ENCODE measurements around the gene RAB3IL1.

RAB3IL1 gene

DNA sequence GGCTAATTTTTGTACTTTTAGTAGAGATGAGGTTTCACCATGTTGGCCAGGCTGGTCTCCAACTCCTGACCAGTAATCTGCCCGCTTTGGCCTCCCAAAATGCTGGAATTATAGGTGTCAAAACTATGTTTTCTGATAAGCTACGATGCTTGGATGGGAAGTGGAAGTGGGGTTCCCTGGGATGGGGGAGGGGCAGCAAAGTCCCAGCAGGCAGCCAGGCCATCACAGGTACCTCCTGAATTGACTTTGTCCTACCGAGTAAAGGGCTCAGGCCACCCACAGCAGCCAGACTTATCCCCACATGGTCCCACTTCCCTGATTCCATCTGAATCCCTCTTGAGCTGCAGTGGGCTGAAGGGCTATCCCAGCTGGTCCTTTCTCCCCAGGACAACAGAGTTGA, 43.2 kb upstream of the RAB3IL1 start:
- H3K27ac ChIP-seq (ENCODE audit: insufficient read depth, low read depth, low read length, poor library complexity, severe bottlenecking): no peak overlapping the region
- 81 to 86% methylated on average over 3 of the region's 3 CpGs for WGBS, 2 experiments
- peaks cover 4% of the 10 kb centered on the region for H3K4me1 ChIP-seq (ENCODE audit: control insufficient read depth, insufficient read depth, low read length)
- H3K27me3 ChIP-seq (ENCODE audit: control insufficient read depth, insufficient read depth, low read length, poor library complexity, severe bottlenecking): peaks cover 18% of the 10 kb centered on the region
- peaks cover 5% of the 10 kb centered on the region for H3K36me3 ChIP-seq (ENCODE audit: control insufficient read depth, insufficient read depth, low read length)
- H3K4me3 ChIP-seq (ENCODE audit: insufficient read depth, low read depth, low read length): no peak overlapping the region
- H3K9me3 ChIP-seq (ENCODE audit: control insufficient read depth, low read length): no peaks in the 10 kb centered on the region

DNA sequence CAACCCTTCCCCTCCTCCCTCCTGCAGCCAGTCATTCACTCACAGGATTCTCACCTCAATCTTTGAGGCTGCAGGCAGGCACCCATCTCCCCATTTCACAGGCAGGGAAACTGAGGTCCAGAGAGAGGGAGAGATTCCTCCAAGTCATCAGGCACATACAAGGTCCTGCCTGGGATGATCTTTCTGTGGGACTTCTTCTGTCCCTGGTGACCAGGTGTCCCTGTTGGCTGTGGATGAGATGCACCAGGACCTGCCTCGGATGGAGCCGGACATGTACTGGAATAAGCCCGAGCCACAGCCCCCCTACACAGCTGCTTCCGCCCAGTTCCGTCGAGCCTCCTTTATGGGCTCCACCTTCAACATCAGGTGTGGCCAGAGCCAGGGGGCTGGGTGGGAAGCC, 42.3 kb upstream of the RAB3IL1 start:
- Histone ChIP-seq H3K36me3 (ENCODE audit: control insufficient read depth, insufficient read depth, low read length) (no peaks in the 10 kb centered on the region), H3K27ac (ENCODE audit: insufficient read depth, low read depth, low read length, poor library complexity, severe bottlenecking) (no peak overlapping the region), H3K9me3 (ENCODE audit: control insufficient read depth, low read length) (no peaks in the 10 kb centered on the region), H3K4me3 (ENCODE audit: insufficient read depth, low read depth, low read length) (no peak overlapping the region), H3K4me1 (ENCODE audit: control insufficient read depth, insufficient read depth, low read length) (peaks cover 5% of the 10 kb centered on the region), H3K27me3 (ENCODE audit: control insufficient read depth, insufficient read depth, low read length, poor library complexity, severe bottlenecking) (peaks cover 26% of the 10 kb centered on the region)
- whole genome bisulfite sequencing, 2 experiments: 94 to 96% methylated on average over 6 of the region's 6 CpGs

DNA sequence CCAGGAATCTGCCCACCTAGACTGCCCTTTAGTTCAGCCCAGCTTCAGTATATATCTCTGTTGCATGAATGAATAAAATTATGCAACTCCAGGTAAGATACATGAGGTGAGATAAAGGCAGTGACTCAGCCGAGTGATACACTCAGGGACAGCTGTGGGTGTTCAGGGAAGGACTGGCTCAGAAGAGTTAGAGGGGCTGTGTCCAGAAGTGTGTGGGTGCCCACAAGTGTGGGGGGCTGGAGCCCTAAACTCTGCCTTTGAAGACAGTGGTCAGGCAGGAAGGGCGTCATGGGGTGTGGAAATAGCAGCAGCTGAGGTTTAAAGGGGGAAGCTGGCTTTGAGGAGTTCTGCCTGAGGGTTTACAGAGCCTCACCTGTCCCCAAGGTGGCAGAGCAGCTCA, 41.7 kb upstream of the RAB3IL1 start:
- WGBS, 2 experiments: 57 to 67% methylated on average over 2 of the region's 2 CpGs
- Histone ChIP-seq H3K27me3 (ENCODE audit: control insufficient read depth, insufficient read depth, low read length, poor library complexity, severe bottlenecking) (peaks cover 32% of the 10 kb centered on the region), H3K27ac (ENCODE audit: insufficient read depth, low read depth, low read length, poor library complexity, severe bottlenecking) (no peak overlapping the region), H3K4me3 (ENCODE audit: insufficient read depth, low read depth, low read length) (no peak overlapping the region), H3K36me3 (ENCODE audit: control insufficient read depth, insufficient read depth, low read length) (no peaks in the 10 kb centered on the region), H3K9me3 (ENCODE audit: control insufficient read depth, low read length) (no peaks in the 10 kb centered on the region), H3K4me1 (ENCODE audit: control insufficient read depth, insufficient read depth, low read length) (peaks cover 5% of the 10 kb centered on the region)

DNA sequence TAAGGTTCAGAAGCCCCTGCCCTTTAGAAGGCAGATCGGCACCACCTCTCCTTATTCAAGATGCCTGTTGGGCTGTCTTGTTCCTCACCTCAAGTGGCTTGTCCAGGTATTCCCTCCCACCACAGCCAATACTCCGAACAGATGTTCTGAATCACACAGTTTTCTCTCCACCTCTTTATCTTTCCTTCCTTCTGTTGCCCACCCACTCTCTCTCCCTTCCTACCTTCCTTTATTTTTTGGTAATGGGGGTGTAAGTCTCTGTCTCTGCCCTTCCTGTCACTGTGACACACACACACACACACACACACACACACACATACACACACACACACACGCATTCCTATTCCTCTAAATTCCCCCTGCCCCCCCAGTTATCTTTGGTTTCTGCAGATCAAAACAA, 41.2 kb upstream of the RAB3IL1 start:
- Histone ChIP-seq H3K27me3 (ENCODE audit: control insufficient read depth, insufficient read depth, low read length, poor library complexity, severe bottlenecking) (peaks cover 36% of the 10 kb centered on the region), H3K4me1 (ENCODE audit: control insufficient read depth, insufficient read depth, low read length) (peaks cover 5% of the 10 kb centered on the region), H3K9me3 (ENCODE audit: control insufficient read depth, low read length) (no peaks in the 10 kb centered on the region), H3K36me3 (ENCODE audit: control insufficient read depth, insufficient read depth, low read length) (no peaks in the 10 kb centered on the region), H3K4me3 (ENCODE audit: insufficient read depth, low read depth, low read length) (no peak overlapping the region), H3K27ac (ENCODE audit: insufficient read depth, low read depth, low read length, poor library complexity, severe bottlenecking) (no peak overlapping the region)
- WGBS, 2 experiments: 71 to 79% methylated on average over 3 of the region's 3 CpGs

DNA sequence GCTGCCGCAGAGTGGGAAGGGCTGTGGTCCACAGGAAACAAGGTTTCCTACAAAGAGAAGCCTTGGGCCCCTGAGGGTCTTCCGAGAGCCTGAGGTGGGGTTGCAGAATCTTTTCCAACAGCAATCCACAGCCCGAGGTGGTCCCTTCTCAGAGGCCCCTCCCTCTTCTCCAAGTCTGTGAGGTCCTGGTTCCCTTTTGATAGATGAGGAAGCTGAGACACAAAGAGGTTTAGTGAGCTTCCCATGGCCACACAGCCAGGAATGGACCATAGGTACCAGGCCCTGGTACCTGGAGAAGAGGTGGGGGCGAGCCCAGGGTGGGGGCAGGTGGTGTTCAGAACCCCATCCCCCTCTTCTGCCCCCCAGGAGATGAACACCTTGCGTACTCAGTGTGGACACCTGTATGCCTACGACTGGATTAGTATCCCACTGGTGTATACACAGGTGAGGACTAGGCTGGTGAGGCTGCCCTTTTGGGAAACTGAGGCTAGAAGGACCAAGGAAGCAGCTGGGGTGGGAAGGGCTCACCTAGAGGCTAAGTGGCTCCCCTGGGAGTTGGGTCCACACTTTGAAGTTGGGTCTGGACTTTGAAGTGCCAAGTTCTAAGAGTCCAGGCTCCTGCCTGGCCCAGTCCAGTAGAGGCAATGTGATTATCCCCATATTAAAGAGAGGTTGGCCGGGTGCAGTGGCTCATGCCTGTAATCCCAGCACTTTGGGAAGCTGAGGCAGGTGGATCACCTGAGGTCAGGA, 39.8 kb upstream of the RAB3IL1 start:
- Histone ChIP-seq H3K36me3 (ENCODE audit: control insufficient read depth, insufficient read depth, low read length) (no peaks in the 10 kb centered on the region), H3K27ac (ENCODE audit: insufficient read depth, low read depth, low read length, poor library complexity, severe bottlenecking) (no peak overlapping the region), H3K9me3 (ENCODE audit: control insufficient read depth, low read length) (no peaks in the 10 kb centered on the region), H3K4me1 (ENCODE audit: control insufficient read depth, insufficient read depth, low read length) (peaks cover 5% of the 10 kb centered on the region), H3K27me3 (ENCODE audit: control insufficient read depth, insufficient read depth, low read length, poor library complexity, severe bottlenecking) (peaks cover 36% of the 10 kb centered on the region), H3K4me3 (ENCODE audit: insufficient read depth, low read depth, low read length) (no peak overlapping the region)
- 91 to 92% methylated on average over 7 of the region's 7 CpGs for WGBS, 2 experiments

DNA sequence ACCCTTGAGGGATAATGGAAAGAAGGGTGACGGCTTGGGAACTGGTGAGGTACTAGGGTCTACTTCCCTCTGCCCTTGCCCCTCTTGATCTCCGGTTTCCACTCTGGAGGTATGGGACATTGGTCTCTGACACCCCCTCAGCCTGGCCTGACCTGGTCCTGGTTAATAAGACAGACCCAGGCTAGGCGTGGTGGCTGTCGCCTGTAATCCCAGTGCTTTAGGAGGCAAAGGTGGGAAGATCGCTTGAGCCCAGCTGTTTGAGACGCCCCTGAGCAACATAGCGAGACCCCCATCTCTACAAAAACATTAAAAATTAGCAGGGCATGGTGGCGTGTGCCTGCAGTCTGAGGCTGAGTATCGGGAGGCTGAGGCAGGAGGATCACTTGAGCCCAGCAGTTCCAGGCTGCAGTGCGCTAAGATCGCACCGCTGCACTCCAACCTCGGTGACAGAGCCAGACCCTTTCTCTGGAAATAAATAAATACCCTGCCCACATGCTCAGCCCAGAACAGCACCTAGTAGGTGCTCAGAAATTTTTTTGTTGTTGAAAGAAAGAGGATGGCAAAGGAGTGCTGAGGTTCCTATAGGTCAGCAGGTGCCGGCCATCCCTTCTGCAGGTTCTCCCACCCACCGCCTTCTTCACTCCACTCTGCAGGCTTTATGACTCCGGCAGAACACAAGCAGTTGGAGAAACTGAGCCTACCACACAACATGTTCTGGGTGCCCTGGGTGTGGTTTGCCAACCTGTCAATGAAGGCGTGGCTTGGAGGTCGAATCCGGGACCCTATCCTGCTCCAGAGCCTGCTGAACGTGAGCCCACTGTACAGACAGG, 39.0 kb upstream of the RAB3IL1 start:
- Histone ChIP-seq H3K27ac (ENCODE audit: insufficient read depth, low read depth, low read length, poor library complexity, severe bottlenecking) (no peak overlapping the region), H3K4me3 (ENCODE audit: insufficient read depth, low read depth, low read length) (no peak overlapping the region), H3K36me3 (ENCODE audit: control insufficient read depth, insufficient read depth, low read length) (no peaks in the 10 kb centered on the region), H3K9me3 (ENCODE audit: control insufficient read depth, low read length) (no peaks in the 10 kb centered on the region), H3K27me3 (ENCODE audit: control insufficient read depth, insufficient read depth, low read length, poor library complexity, severe bottlenecking) (peaks cover 36% of the 10 kb centered on the region), H3K4me1 (ENCODE audit: control insufficient read depth, insufficient read depth, low read length) (peaks cover 5% of the 10 kb centered on the region)
- WGBS, 2 experiments: 87 to 88% methylated on average over 20 of the region's 20 CpGs

DNA sequence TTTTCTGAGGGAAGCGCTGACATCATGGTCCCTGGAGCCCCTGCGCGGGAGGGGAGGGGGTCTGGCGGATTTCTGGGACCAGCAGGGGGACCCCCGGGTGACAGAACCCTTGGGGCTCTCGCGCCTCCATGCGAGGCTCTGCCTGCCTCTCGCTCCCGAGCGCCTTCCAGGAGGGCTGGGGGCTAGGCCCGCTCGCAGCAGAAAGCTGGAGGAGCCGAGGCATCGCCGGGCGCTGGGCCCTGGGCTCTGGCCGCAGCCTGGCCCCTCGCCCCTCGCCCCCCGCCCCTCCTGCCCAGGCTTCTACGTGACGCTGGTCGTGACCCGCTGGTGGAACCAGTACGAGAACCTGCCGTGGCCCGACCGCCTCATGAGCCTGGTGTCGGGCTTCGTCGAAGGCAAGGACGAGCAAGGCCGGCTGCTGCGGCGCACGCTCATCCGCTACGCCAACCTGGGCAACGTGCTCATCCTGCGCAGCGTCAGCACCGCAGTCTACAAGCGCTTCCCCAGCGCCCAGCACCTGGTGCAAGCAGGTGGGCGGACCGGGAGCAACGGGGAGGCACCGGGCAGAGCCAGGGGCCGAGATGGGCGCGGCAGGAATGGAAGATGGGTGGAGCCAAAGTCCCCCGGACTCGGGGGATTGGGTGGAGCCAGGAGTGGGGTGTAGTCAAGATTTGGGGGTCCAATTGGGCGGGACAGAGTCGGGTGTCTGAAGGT, 38.2 kb upstream of the RAB3IL1 start:
- H3K4me1 ChIP-seq (ENCODE audit: control insufficient read depth, insufficient read depth, low read length): peaks cover 5% of the 10 kb centered on the region
- WGBS, 2 experiments: 6% methylated on average over 56 of the region's 56 CpGs
- H3K9me3 ChIP-seq (ENCODE audit: control insufficient read depth, low read length): no peaks in the 10 kb centered on the region
- H3K36me3 ChIP-seq (ENCODE audit: control insufficient read depth, insufficient read depth, low read length): no peaks in the 10 kb centered on the region
- H3K4me3 ChIP-seq (ENCODE audit: insufficient read depth, low read depth, low read length): peak overlapping the region; percentile 1
- H3K27me3 ChIP-seq (ENCODE audit: control insufficient read depth, insufficient read depth, low read length, poor library complexity, severe bottlenecking): peaks cover 36% of the 10 kb centered on the region
- no peak overlapping the region for H3K27ac ChIP-seq (ENCODE audit: insufficient read depth, low read depth, low read length, poor library complexity, severe bottlenecking)

DNA sequence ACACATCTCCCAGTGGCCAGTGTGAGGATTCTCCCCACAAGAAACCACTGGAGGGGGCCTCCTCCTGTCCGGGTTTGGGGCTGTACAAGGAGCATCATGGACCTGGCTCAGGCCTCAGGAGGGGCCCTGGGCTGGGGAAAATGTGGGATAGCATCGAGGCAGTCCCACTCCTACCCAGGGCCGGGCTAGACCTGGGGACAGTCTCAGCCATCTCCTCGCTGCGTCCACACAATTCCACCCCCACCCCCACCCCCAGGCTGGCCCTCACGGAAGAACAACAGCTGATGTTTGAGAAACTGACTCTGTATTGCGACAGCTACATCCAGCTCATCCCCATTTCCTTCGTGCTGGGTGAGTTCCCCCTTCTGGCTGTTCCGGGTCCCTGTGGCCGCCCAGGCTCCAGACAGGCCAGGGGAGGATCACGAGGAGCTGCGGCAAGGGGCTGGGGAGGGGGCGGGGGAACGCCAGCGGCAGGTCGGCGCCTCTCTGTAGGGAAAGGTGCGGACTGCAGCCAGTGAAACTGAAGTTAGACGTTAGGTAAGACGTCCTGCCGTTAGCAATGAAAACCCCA, 37.6 kb upstream of the RAB3IL1 start:
- Histone ChIP-seq H3K4me1 (ENCODE audit: control insufficient read depth, insufficient read depth, low read length) (peaks cover 5% of the 10 kb centered on the region), H3K9me3 (ENCODE audit: control insufficient read depth, low read length) (no peaks in the 10 kb centered on the region), H3K27ac (ENCODE audit: insufficient read depth, low read depth, low read length, poor library complexity, severe bottlenecking) (no peak overlapping the region), H3K36me3 (ENCODE audit: control insufficient read depth, insufficient read depth, low read length) (no peaks in the 10 kb centered on the region), H3K4me3 (ENCODE audit: insufficient read depth, low read depth, low read length) (peak overlapping the region; percentile 1), H3K27me3 (ENCODE audit: control insufficient read depth, insufficient read depth, low read length, poor library complexity, severe bottlenecking) (peaks cover 36% of the 10 kb centered on the region)
- WGBS, 2 experiments: 10 to 14% methylated on average over 21 of the region's 21 CpGs

DNA sequence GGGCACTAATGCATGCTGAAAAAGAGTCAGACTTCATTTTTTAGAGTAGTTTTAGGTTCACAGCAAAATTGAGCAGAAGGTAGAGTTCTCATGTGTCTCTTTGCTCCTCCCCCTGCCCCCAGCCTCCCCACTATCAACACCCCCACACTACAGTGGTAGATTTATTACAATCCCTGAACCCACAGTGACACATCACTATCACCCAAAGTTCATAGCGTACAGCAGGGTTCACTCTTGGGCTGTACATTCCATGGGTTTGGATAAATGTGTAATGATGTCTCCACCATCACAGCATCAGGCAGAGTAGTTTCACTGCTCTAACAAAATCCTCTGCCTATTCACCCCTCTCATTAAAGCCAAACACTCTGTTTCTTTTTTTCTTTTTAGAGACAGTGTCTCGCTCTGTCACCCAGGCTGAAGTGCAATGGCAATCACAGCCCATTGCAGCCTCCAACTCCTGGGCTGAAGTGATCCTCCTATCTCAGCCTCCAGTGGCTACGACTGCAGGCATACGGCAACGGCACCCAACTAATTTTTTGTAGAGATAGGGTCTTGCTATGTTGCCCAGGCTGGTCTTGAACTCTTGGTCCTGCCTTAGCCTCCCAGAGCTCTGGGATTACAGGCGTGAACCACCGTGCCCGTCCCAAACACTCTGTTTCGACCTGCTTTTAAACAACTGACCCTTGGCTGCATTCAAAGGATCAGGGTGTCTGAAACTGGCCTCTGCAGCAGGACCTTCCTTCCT, 36.9 kb upstream of the RAB3IL1 start:
- H3K27ac ChIP-seq (ENCODE audit: insufficient read depth, low read depth, low read length, poor library complexity, severe bottlenecking): no peak overlapping the region
- peaks cover 36% of the 10 kb centered on the region for H3K27me3 ChIP-seq (ENCODE audit: control insufficient read depth, insufficient read depth, low read length, poor library complexity, severe bottlenecking)
- H3K4me1 ChIP-seq (ENCODE audit: control insufficient read depth, insufficient read depth, low read length): peaks cover 5% of the 10 kb centered on the region
- no peaks in the 10 kb centered on the region for H3K36me3 ChIP-seq (ENCODE audit: control insufficient read depth, insufficient read depth, low read length)
- no peaks in the 10 kb centered on the region for H3K9me3 ChIP-seq (ENCODE audit: control insufficient read depth, low read length)
- H3K4me3 ChIP-seq (ENCODE audit: insufficient read depth, low read depth, low read length): no peak overlapping the region
- WGBS, 2 experiments: 95% methylated on average over 9 of the region's 9 CpGs
